ENCODE measurements around the gene UST.

The UST gene

GRCh38 chr6:149122850-149123821 lies 376.3 kb downstream of the UST start:
- no peak for DNase-seq (ENCODE audit: low spot score)

GRCh38 chr6:149125309-149125708 lies 378.5 kb downstream of the UST start:
- DNase-seq (ENCODE audit: low spot score), result no peak
